ENCODE results near the gene DNER. TPM values are rescaled to one million over a fixed set of nuclear protein-coding genes. Genes with fewer than 3 reads are reported as not detected.
"Not testable (repeated sequence)": the region's sequence is repeated elsewhere in the genome, so short reads cannot be mapped to it uniquely, and the experiment has no call there.

The DNER gene
- total RNA-seq, 2 donors from 2014 or later: 0.27 to 1.7 TPM

GRCh38 chr2:229701716-229702115 lies 12.6 kb downstream of the DNER start:
- no peak overlapping the region for H3K4me3 ChIP-seq
- intact Hi-C loops (cut with DNase I): no loop called here

GRCh38 chr2:229701062-229701461 lies 13.3 kb downstream of the DNER start:
- Histone ChIP-seq H3K4me3 (no peak overlapping the region), H3K36me3 (no peaks in the 10 kb centered on the region), H3K27me3 (no peaks in the 10 kb centered on the region), H3K4me1 (no peaks in the 10 kb centered on the region), H3K9ac (ENCODE audit: low read depth in 2 of 2, low read length in 2 of 2) (no peak overlapping the region), H3K27ac (no peak overlapping the region), H3K9me3 (no peaks in the 10 kb centered on the region)
- intact Hi-C loops (cut with DNase I): no loop called here
- TF ChIP-seq, protein P1, sequence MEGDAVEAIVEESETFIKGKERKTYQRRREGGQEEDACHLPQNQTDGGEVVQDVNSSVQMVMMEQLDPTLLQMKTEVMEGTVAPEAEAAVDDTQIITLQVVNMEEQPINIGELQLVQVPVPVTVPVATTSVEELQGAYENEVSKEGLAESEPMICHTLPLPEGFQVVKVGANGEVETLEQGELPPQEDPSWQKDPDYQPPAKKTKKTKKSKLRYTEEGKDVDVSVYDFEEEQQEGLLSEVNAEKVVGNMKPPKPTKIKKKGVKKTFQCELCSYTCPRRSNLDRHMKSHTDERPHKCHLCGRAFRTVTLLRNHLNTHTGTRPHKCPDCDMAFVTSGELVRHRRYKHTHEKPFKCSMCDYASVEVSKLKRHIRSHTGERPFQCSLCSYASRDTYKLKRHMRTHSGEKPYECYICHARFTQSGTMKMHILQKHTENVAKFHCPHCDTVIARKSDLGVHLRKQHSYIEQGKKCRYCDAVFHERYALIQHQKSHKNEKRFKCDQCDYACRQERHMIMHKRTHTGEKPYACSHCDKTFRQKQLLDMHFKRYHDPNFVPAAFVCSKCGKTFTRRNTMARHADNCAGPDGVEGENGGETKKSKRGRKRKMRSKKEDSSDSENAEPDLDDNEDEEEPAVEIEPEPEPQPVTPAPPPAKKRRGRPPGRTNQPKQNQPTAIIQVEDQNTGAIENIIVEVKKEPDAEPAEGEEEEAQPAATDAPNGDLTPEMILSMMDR (IDR thresholded peaks at IDR 0.05): no peak
- DNase-seq: no peak

More at GRCh38 chr2:229701716-229702115, 12.6 kb downstream of the DNER start:
- Histone ChIP-seq H3K9ac (ENCODE audit: low read depth in 2 of 2, low read length in 2 of 2) (no peak overlapping the region), H3K9me3 (no peaks in the 10 kb centered on the region), H3K27ac (no peak overlapping the region), H3K36me3 (no peaks in the 10 kb centered on the region), H3K27me3 (no peaks in the 10 kb centered on the region), H3K4me1 (no peaks in the 10 kb centered on the region)
- TF ChIP-seq, protein P1 (IDR thresholded peaks at IDR 0.05): no peak
- DNase-seq: no peak

GRCh38 chr2:229695961-229696360 lies 18.4 kb downstream of the DNER start:
- DNase-seq: no peak
- Histone ChIP-seq H3K36me3 (no peaks in the 10 kb centered on the region), H3K27ac (no peak overlapping the region), H3K4me3 (no peak overlapping the region), H3K9me3 (no peaks in the 10 kb centered on the region), H3K9ac (ENCODE audit: low read depth in 2 of 2, low read length in 2 of 2) (no peak overlapping the region), H3K4me1 (no peaks in the 10 kb centered on the region), H3K27me3 (no peaks in the 10 kb centered on the region)
- intact Hi-C loops (cut with DNase I): no loop called here
- TF ChIP-seq, protein P1 (IDR thresholded peaks at IDR 0.05): no peak

- H3K27me3 ChIP-seq; H3K4me1 ChIP-seq; H3K9me3 ChIP-seq; intact Hi-C loops (cut with DNase I); H3K36me3 ChIP-seq; H3K9ac ChIP-seq (ENCODE audit: low read depth in 2 of 2, low read length in 2 of 2); DNase-seq; H3K4me3 ChIP-seq; H3K27ac ChIP-seq: not testable (repeated sequence)
Observed at GRCh38 chr2:229693845-229694244, 20.5 kb downstream of the DNER start.

- no peaks in the 10 kb centered on the region for H3K9me3 ChIP-seq
- no peak overlapping the region for H3K27ac ChIP-seq
- no peaks in the 10 kb centered on the region for H3K4me1 ChIP-seq
- intact Hi-C loops (cut with DNase I): no loop called here
- DNase-seq: no peak
- no peak overlapping the region for H3K9ac ChIP-seq (ENCODE audit: low read depth in 2 of 2, low read length in 2 of 2)
- no peak overlapping the region for H3K4me3 ChIP-seq
- H3K27me3 ChIP-seq: no peaks in the 10 kb centered on the region
- TF ChIP-seq, protein P1 (IDR thresholded peaks at IDR 0.05): no peak
- H3K36me3 ChIP-seq: no peaks in the 10 kb centered on the region
Observed at GRCh38 chr2:229691631-229692030, 22.7 kb downstream of the DNER start.

GRCh38 chr2:229689307-229689839 lies 25.0 kb downstream of the DNER start:
- Histone ChIP-seq H3K27ac (no peak overlapping the region), H3K27me3 (no peaks in the 10 kb centered on the region), H3K9me3 (no peaks in the 10 kb centered on the region), H3K9ac (ENCODE audit: low read depth in 2 of 2, low read length in 2 of 2) (no peak overlapping the region), H3K4me3 (no peak overlapping the region), H3K36me3 (no peaks in the 10 kb centered on the region), H3K4me1 (no peaks in the 10 kb centered on the region)
- TF ChIP-seq, protein P1 (IDR thresholded peaks at IDR 0.05): no peak
- no peak for DNase-seq
- intact Hi-C loops (cut with DNase I): no loop called here

All from colonic mucosa (tissue), 4 donors.